ENCODE data around the gene ADCY7. TPM values are rescaled to one million over a fixed set of nuclear protein-coding genes. Genes with fewer than 3 reads are reported as not detected.

ADCY7 gene
- total and polyA plus RNA-seq, 2 experiments from 2014 or later: 9.3 to 28.8 TPM

DNA sequence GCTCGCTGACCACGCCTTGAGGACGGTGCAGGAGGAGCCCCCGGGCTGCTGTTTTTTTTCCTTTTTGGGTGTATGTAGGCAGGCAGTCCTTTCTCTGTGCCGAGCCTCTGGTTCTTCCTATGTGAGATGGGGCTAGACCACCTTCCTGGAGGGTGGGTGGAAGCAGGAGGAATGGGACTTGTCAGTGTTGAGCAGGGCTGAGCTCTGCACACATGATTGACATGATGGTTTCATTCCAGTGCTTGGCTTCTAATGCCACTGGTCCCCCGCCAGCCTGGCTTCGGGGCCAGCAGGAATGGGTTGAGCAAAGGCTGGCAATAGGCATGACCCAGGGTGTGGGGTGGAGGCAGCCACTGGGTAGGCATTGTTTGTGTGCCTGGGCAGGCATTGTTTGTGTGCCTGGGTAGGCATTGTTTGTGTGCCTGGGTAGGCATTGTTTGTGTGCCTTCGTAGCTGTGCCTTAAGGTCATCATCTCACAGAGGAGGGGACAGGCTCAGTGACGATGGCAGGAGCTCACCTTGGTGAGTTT, 14.2 kb upstream of the ADCY7 start:
- H3K27ac ChIP-seq: no peak overlapping the region
- H3K27me3 ChIP-seq: no peaks in the 10 kb centered on the region
- DNase-seq (ENCODE audit: low read depth in 1 of 2, low spot score in 1 of 2): no peak
- H3K36me3 ChIP-seq: no peaks in the 10 kb centered on the region
- H3K9me3 ChIP-seq (ENCODE audit: low read depth): no peaks in the 10 kb centered on the region
- no peaks in the 10 kb centered on the region for H3K4me1 ChIP-seq (ENCODE audit: low read depth)
- no peak overlapping the region for H3K4me3 ChIP-seq
- TF ChIP-seq, protein P1, sequence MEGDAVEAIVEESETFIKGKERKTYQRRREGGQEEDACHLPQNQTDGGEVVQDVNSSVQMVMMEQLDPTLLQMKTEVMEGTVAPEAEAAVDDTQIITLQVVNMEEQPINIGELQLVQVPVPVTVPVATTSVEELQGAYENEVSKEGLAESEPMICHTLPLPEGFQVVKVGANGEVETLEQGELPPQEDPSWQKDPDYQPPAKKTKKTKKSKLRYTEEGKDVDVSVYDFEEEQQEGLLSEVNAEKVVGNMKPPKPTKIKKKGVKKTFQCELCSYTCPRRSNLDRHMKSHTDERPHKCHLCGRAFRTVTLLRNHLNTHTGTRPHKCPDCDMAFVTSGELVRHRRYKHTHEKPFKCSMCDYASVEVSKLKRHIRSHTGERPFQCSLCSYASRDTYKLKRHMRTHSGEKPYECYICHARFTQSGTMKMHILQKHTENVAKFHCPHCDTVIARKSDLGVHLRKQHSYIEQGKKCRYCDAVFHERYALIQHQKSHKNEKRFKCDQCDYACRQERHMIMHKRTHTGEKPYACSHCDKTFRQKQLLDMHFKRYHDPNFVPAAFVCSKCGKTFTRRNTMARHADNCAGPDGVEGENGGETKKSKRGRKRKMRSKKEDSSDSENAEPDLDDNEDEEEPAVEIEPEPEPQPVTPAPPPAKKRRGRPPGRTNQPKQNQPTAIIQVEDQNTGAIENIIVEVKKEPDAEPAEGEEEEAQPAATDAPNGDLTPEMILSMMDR (IDR thresholded peaks at IDR 0.05; ENCODE audit: low read depth, low read length): no peak

DNA sequence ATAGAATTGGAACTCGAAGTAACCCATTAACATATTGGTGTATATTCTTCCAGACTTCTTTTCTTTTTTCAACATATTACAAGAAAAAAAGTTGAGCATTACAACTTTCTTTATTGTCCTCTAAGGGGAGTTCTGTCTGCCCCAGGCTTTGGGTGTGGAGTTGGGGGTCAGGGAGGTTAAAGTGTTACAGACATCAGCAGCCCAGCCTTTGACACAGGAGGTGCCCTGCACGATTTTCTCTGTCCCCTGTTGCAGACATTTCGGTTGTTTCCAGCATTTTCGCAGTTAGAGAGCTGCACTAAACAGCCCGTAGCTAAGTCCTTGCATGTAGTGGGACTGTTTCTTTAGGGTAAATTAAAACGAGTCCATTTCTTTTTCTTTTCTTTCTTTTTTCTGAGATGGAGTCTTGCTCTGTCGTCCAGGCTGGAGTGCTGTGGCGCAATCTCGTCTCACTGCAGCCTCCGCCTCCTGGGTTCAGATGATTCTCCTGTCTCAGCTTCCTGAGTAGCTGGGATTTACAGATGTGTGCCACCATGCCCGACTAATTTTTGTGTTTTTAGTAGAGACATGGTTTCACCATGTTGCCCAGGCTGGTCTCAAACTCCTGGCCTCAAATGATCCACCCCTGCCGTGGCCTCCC, 13.4 kb upstream of the ADCY7 start:
- Histone ChIP-seq H3K27ac (no peak overlapping the region), H3K36me3 (no peaks in the 10 kb centered on the region), H3K4me3 (no peak overlapping the region), H3K9me3 (ENCODE audit: low read depth) (no peaks in the 10 kb centered on the region), H3K27me3 (no peaks in the 10 kb centered on the region), H3K4me1 (ENCODE audit: low read depth) (no peaks in the 10 kb centered on the region)
- DNase-seq (ENCODE audit: low read depth in 1 of 2, low spot score in 1 of 2): no peak
- TF ChIP-seq, protein P1 (IDR thresholded peaks at IDR 0.05; ENCODE audit: low read depth, low read length): no peak

DNA sequence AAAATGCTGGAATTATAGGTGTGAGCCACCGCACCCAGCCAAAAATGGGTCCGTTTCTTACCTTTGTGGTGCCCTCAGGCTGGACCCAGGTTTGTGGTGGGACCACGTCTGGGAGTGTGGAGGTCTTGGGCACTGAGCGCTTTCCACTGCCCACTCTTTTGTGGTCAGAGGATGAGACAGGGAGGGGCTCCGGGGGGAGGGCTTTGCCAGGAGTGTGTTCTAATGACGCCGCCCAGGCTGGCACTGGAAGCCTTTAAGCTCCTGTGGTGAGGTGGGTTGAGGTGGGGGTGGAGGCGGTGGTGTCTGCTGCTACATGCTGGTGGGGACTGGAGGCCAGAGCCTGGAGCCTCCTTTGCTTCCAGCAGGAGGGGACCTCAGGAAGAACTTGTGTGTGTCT, 12.8 kb upstream of the ADCY7 start:
- TF ChIP-seq, protein P1 (IDR thresholded peaks at IDR 0.05; ENCODE audit: low read depth, low read length): no peak
- Histone ChIP-seq H3K36me3 (no peaks in the 10 kb centered on the region), H3K27ac (no peak overlapping the region), H3K4me3 (no peak overlapping the region), H3K4me1 (ENCODE audit: low read depth) (no peaks in the 10 kb centered on the region), H3K27me3 (no peaks in the 10 kb centered on the region), H3K9me3 (ENCODE audit: low read depth) (no peaks in the 10 kb centered on the region)
- no peak for DNase-seq (ENCODE audit: low read depth in 1 of 2, low spot score in 1 of 2)

DNA sequence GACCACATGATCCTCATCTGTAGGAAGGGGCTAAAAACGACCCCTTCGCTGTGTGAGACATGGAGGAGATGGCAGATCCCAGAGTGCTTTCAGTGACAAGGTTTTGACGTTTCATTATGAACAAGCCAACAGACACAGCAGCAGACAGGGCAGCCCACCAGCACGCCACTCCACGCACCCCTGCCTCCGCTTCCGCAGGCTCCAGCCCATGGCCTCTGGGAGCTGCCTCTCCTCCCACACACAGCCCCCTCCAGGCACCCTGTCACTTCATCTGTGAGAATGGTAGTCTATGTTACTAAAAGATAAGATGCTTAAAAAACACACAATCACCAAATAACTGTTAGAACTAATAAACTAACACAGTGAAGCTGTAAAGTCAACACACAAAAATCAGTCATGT, 12.3 kb upstream of the ADCY7 start:
- Histone ChIP-seq H3K27me3 (no peaks in the 10 kb centered on the region), H3K4me3 (no peak overlapping the region), H3K4me1 (ENCODE audit: low read depth) (no peaks in the 10 kb centered on the region), H3K36me3 (no peaks in the 10 kb centered on the region), H3K27ac (no peak overlapping the region), H3K9me3 (ENCODE audit: low read depth) (no peaks in the 10 kb centered on the region)
- no peak for DNase-seq (ENCODE audit: low read depth in 1 of 2, low spot score in 1 of 2)
- TF ChIP-seq, protein P1 (IDR thresholded peaks at IDR 0.05; ENCODE audit: low read depth, low read length): no peak

DNA sequence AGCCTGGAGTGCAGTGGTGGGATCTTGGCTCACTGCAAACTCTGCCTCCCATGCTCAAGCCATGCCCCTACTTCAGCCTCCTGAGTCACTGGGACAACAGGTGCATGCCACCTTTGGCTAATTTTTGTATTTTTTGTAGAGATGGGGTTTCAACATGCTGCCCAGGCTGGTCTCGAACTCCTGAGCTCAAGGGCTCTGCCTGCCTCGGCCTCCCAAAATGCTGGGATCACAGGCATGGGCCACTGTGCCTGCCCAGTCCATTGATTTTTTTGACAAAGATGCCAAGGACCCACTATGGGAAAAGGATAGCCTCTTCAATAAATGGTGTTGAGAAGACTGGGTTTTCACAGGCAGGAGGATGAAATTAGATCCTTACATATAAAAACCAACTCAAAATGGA, 10.8 kb upstream of the ADCY7 start:
- H3K4me1 ChIP-seq (ENCODE audit: low read depth): no peaks in the 10 kb centered on the region
- no peaks in the 10 kb centered on the region for H3K36me3 ChIP-seq
- DNase-seq (ENCODE audit: low read depth in 1 of 2, low spot score in 1 of 2): no peak
- H3K27me3 ChIP-seq: no peaks in the 10 kb centered on the region
- TF ChIP-seq, protein P1 (IDR thresholded peaks at IDR 0.05; ENCODE audit: low read depth, low read length): no peak
- H3K4me3 ChIP-seq: no peak overlapping the region
- no peaks in the 10 kb centered on the region for H3K9me3 ChIP-seq (ENCODE audit: low read depth)
- H3K27ac ChIP-seq: no peak overlapping the region

Data from cardiac muscle cell (in vitro differentiated cells and primary cell).